Uterus (tissue), 4 donors: ENCODE measurements around the gene KRTAP4-1. TPM values are rescaled to one million over a fixed set of nuclear protein-coding genes. Genes with fewer than 3 reads are reported as not detected.
"Not testable (repeated sequence)": the region's sequence is repeated elsewhere in the genome, so short reads cannot be mapped to it uniquely, and the experiment has no call there.

Experiments
- DNase-seq, 2 donors: peaks; one replicate each; pipeline ENCODE4 v3.0.0-alpha.2; 2019 to 2020
- H3K27ac ChIP-seq, 2 donors: fragments of 200-600 bp; sonication (generic); 1 replicate in 1 of 2; 2 replicates in 1 of 2; pipeline ENCODE4 v1.5.1; 2016 to 2018
- H3K27me3 ChIP-seq, 2 donors: fragments of 200-600 bp; sonication (generic); one replicate each; pipeline ENCODE4 v1.5.1; 2018 to 2019; ENCODE audit warnings: control low read depth in 1 of 2
- H3K36me3 ChIP-seq, 2 donors: fragments of 200-600 bp; sonication (generic); one replicate each; pipeline ENCODE4 v1.5.1; 2019; ENCODE audit warnings: control low read depth in 1 of 2
- H3K4me1 ChIP-seq, 2 donors: fragments of 200-600 bp; sonication (generic); one replicate each; pipeline ENCODE4 v1.5.1; 2018 to 2019; ENCODE audit warnings: control low read depth in 1 of 2
- H3K4me3 ChIP-seq, 2 donors: fragments of 200-600 bp; sonication (generic); 1 replicate in 1 of 2; 2 replicates in 1 of 2; pipeline ENCODE4 v1.5.1; 2018 to 2019; ENCODE audit warnings: mild to moderate bottlenecking in 1 of 2
- H3K9me3 ChIP-seq, 2 donors: fragments of 200-600 bp; sonication (generic); one replicate each; pipeline ENCODE4 v1.5.1; 2019; ENCODE audit warnings: control low read depth in 1 of 2
- CTCF ChIP-seq, 4 experiments: fragments of 200-600 bp in 2 of 4; fragments of 450-650 bp in 2 of 4; sonication (generic) in 2 of 4; IDR thresholded peaks; one replicate each; pipeline ENCODE4 v1.5.1; 2016 to 2019; ENCODE audit warnings: antibody characterized with exemption in 4 of 4, mild to moderate bottlenecking in 2 of 4, moderate library complexity in 1 of 4
- POLR2A ChIP-seq, 2 donors: fragments of 450-650 bp; IDR thresholded peaks; one replicate each; pipeline ENCODE4 v1.6.1; 2016; ENCODE audit warnings: antibody characterized with exemption in 2 of 2, mild to moderate bottlenecking in 1 of 2, moderate library complexity in 1 of 2
- intact Hi-C: fragments of 100-400 bp; cut with DNase I; formaldehyde crosslinking; loops from one replicate; pipeline ENCODE4 v1.15.1; 2023; ENCODE audit warnings: low total_unique reads
- total RNA-seq, 4 donors: library from RNA; depleted of rRNA in 3 of 4; stranded (reverse); fragments of >200 nt in 3 of 4; gene quantifications; one replicate each; pipeline versions ENCODE4 v1.1.0 to v1.2.4, GENCODE V29; 2014 to 2023
- donor health status: DM: yes; HTN: yes; CAD: no.

KRTAP4-1 gene
- total RNA-seq, 4 donors from 2014 or later, result not detected

- H3K9me3 ChIP-seq, result no peaks in the 10 kb centered on the region
- intact Hi-C loops, result no loop called here
- no peaks in the 10 kb centered on the region for H3K36me3 ChIP-seq
- no peak for TF ChIP-seq POLR2A (IDR thresholded peaks at IDR 0.05)
- TF ChIP-seq CTCF (IDR thresholded peaks at IDR 0.05), result no peak
- H3K27me3 ChIP-seq, result no peaks in the 10 kb centered on the region
- H3K4me1 ChIP-seq, result no peaks in the 10 kb centered on the region
- no peak for DNase-seq
- no peak within 1 kb of the TSS for H3K27ac ChIP-seq
- no peak within 1 kb of the TSS for H3K4me3 ChIP-seq
Measured at GRCh38 chr17:41168121-41168520, 16.6 kb downstream of the KRTAP4-1 start, which contains the start of gene KRTAP4-3. Gene KRTAP4-3 (minus strand): TSS chr17:41168221. CDS start chr17:41168172, 49 bp downstream.

GRCh38 chr17:41167561-41167960 is 17.1 kb downstream of the KRTAP4-1 start:
- no peaks in the 10 kb centered on the region for H3K4me1 ChIP-seq
- H3K4me3 ChIP-seq, result no peak overlapping the region
- H3K36me3 ChIP-seq, result no peaks in the 10 kb centered on the region
- no peak overlapping the region for H3K27ac ChIP-seq
- TF ChIP-seq CTCF (IDR thresholded peaks at IDR 0.05), result no peak
- H3K27me3 ChIP-seq, result no peaks in the 10 kb centered on the region
- intact Hi-C loops, result no loop called here
- no peak for DNase-seq
- H3K9me3 ChIP-seq, result no peaks in the 10 kb centered on the region

- no peak for TF ChIP-seq POLR2A (IDR thresholded peaks at IDR 0.05)
- Histone ChIP-seq H3K4me1 (no peaks in the 10 kb centered on the region), H3K27me3 (no peaks in the 10 kb centered on the region), H3K27ac (no peak overlapping the region), H3K36me3 (no peaks in the 10 kb centered on the region), H3K9me3 (no peaks in the 10 kb centered on the region), H3K4me3 (no peak overlapping the region)
- intact Hi-C loops, result no loop called here
- no peak for DNase-seq
Measured at GRCh38 chr17:41163828-41164227, 20.9 kb downstream of the KRTAP4-1 start.

GRCh38 chr17:41160648-41161047 is 24.1 kb downstream of the KRTAP4-1 start, which contains the start of gene KRTAP4-4:
Gene KRTAP4-4 (minus strand): TSS chr17:41160748. CDS start chr17:41160691, 57 bp downstream.
- DNase-seq, result no peak
- intact Hi-C loops, result no loop called here
- H3K9me3 ChIP-seq, result no peaks in the 10 kb centered on the region
- no peak within 1 kb of the TSS for H3K4me3 ChIP-seq
- H3K4me1 ChIP-seq, result no peaks in the 10 kb centered on the region
- no peaks in the 10 kb centered on the region for H3K27me3 ChIP-seq
- TF ChIP-seq POLR2A (IDR thresholded peaks at IDR 0.05) (no peak), CTCF (IDR thresholded peaks at IDR 0.05) (no peak)
- H3K36me3 ChIP-seq, result no peaks in the 10 kb centered on the region
- no peak within 1 kb of the TSS for H3K27ac ChIP-seq

- H3K4me3 ChIP-seq, H3K4me1 ChIP-seq, DNase-seq, H3K27ac ChIP-seq, H3K27me3 ChIP-seq, H3K9me3 ChIP-seq, H3K36me3 ChIP-seq, intact Hi-C loops: not testable (repeated sequence)
Measured at GRCh38 chr17:41160190-41160589, 24.5 kb downstream of the KRTAP4-1 start.

- Histone ChIP-seq H3K27ac (no peak overlapping the region), H3K4me3 (no peak overlapping the region), H3K36me3 (no peaks in the 10 kb centered on the region), H3K27me3 (no peaks in the 10 kb centered on the region), H3K4me1 (no peaks in the 10 kb centered on the region), H3K9me3 (no peaks in the 10 kb centered on the region)
- TF ChIP-seq POLR2A (IDR thresholded peaks at IDR 0.05), result no peak
- no peak for TF ChIP-seq CTCF (IDR thresholded peaks at IDR 0.05)
- no peak for DNase-seq
- intact Hi-C loops, result no loop called here
Measured at GRCh38 chr17:41153856-41154255, 30.9 kb downstream of the KRTAP4-1 start.
